Upper lobe of right lung (tissue), 1 donor: ENCODE data around the gene PPFIA3. TPM values are rescaled to one million over a fixed set of nuclear protein-coding genes. Genes with fewer than 3 reads are reported as not detected.
"Not testable (repeated sequence)": the region's sequence is repeated elsewhere in the genome, so short reads cannot be mapped to it uniquely, and the experiment has no call there.

Experiments
- ATAC-seq: fragments of 200-7000 bp; cut with Tn5 transposase; one replicate; pipeline ENCODE4 v1.9.1; 2020; ENCODE audit warnings: mild to moderate bottlenecking, moderate library complexity
- DNase-seq: peaks from one replicate; pipeline ENCODE4 v3.0.0-alpha.2; 2020
- H3K27ac ChIP-seq: fragments of 200-600 bp; one replicate; pipeline ENCODE4 v1.8.0; 2022
- H3K27me3 ChIP-seq: fragments of 200-600 bp; one replicate; pipeline ENCODE4 v1.8.0; 2022; ENCODE audit warnings: mild to moderate bottlenecking
- H3K36me3 ChIP-seq: fragments of 200-600 bp; one replicate; pipeline ENCODE4 v1.8.0; 2022
- H3K4me1 ChIP-seq: fragments of 200-600 bp; one replicate; pipeline ENCODE4 v1.8.0; 2022
- H3K4me3 ChIP-seq: fragments of 200-600 bp; one replicate; pipeline ENCODE4 v1.8.0; 2022; ENCODE audit warnings: mild to moderate bottlenecking
- H3K9me3 ChIP-seq: fragments of 200-600 bp; one replicate; pipeline ENCODE4 v1.8.0; 2022
- CTCF ChIP-seq: fragments of 200-600 bp; IDR thresholded peaks from one replicate; pipeline ENCODE4 v1.8.0; 2022; ENCODE audit warnings: antibody characterized with exemption
- intact Hi-C: fragments of 100-400 bp; cut with DNase I; formaldehyde crosslinking; loops from one replicate; pipeline ENCODE4 v1.11.0; 2022
- total RNA-seq: library from RNA; stranded (reverse); fragmentation: NEBNext Ultra II Directional; extraction: Animal tissue kit (Norgen Biotek cat#: 25700); gene quantifications from one replicate; pipeline ENCODE4 v1.2.1, GENCODE V29; 2021
- donor health status: DM: no; HTN: yes; CAD: no; lungs with severe emphysema.

Gene PPFIA3
- total RNA-seq, 1 donor from 2014 or later: 10.7 TPM

GRCh38 chr19:49125025-49125731 is 5.8 kb downstream of the PPFIA3 start:
- DNase-seq: no peak
- Histone ChIP-seq H3K27ac (no peak overlapping the region), H3K9me3 (no peaks in the 10 kb centered on the region), H3K4me3 (no peak overlapping the region), H3K4me1 (peaks cover 10% of the 10 kb centered on the region), H3K36me3 (no peaks in the 10 kb centered on the region), H3K27me3 (no peaks in the 10 kb centered on the region)
- no peak for ATAC-seq
- no peak for TF ChIP-seq CTCF
- intact Hi-C loops: no loop called here

GRCh38 chr19:49126575-49126974 is 7.2 kb downstream of the PPFIA3 start:
- H3K27me3 ChIP-seq: no peaks in the 10 kb centered on the region
- H3K27ac ChIP-seq: no peak overlapping the region
- H3K36me3 ChIP-seq: no peaks in the 10 kb centered on the region
- DNase-seq (no peak), ATAC-seq (no peak)
- H3K4me1 ChIP-seq: peaks cover 9% of the 10 kb centered on the region
- intact Hi-C loops: no loop called here
- no peaks in the 10 kb centered on the region for H3K9me3 ChIP-seq
- H3K4me3 ChIP-seq: no peak overlapping the region
- no peak for TF ChIP-seq CTCF

- intact Hi-C loops, DNase-seq, H3K4me1 ChIP-seq, H3K27me3 ChIP-seq, H3K36me3 ChIP-seq, H3K9me3 ChIP-seq, ATAC-seq, H3K4me3 ChIP-seq, H3K27ac ChIP-seq: not testable (repeated sequence)
Measured at GRCh38 chr19:49127225-49127624, 7.9 kb downstream of the PPFIA3 start.

- DNase-seq (peak; percentile 98), ATAC-seq (peak; percentile 99)
- H3K27me3 ChIP-seq: no peaks in the 10 kb centered on the region
- H3K27ac ChIP-seq: no peak overlapping the region
- no peaks in the 10 kb centered on the region for H3K36me3 ChIP-seq
- no peaks in the 10 kb centered on the region for H3K9me3 ChIP-seq
- peaks cover 9% of the 10 kb centered on the region for H3K4me1 ChIP-seq
- peak overlapping the region; percentile 43 for H3K4me3 ChIP-seq
- TF ChIP-seq CTCF: no peak
- intact Hi-C loops: no loop called here
Measured at GRCh38 chr19:49127674-49128544, 8.6 kb downstream of the PPFIA3 start.

- intact Hi-C loops: no loop called here
- H3K27ac ChIP-seq: no peak overlapping the region
Measured at GRCh38 chr19:49128545-49129237, 9.3 kb downstream of the PPFIA3 start.

More at GRCh38 chr19:49128545-49129237, 9.3 kb downstream of the PPFIA3 start:
- Histone ChIP-seq H3K9me3 (no peaks in the 10 kb centered on the region), H3K36me3 (no peaks in the 10 kb centered on the region), H3K4me1 (peaks cover 13% of the 10 kb centered on the region), H3K27me3 (no peaks in the 10 kb centered on the region), H3K4me3 (peak overlapping the region; percentile 43)
- ATAC-seq: no peak
- TF ChIP-seq CTCF: no peak
- no peak for DNase-seq
